T-helper 9 cell (primary cell): ENCODE data around the gene UCMA.

Experiments used
- DNase-seq: peaks from one replicate; pipeline ENCODE4 v3.0.0-alpha.2; 2020

The UCMA gene

GRCh38 chr10:13184730-13185514, 49.3 kb downstream of the UCMA start:
- no peak for DNase-seq

GRCh38 chr10:13184276-13184675, 49.9 kb downstream of the UCMA start:
- no peak for DNase-seq

- DNase-seq = no peak
Measured at GRCh38 chr10:13183625-13184024, 50.5 kb downstream of the UCMA start.

GRCh38 chr10:13182424-13182823, 51.8 kb downstream of the UCMA start:
- DNase-seq = no peak

GRCh38 chr10:13180788-13181187, 53.4 kb downstream of the UCMA start:
- no peak for DNase-seq

GRCh38 chr10:13173616-13174015, 60.6 kb downstream of the UCMA start:
- DNase-seq = no peak
